Left renal cortex interstitium (tissue), 4 donors: ENCODE measurements around the gene NKX2-3. TPM values are rescaled to one million over a fixed set of nuclear protein-coding genes. Genes with fewer than 3 reads are reported as not detected.

Experiments used
- DNase-seq, 4 donors: peaks; one replicate each; pipeline ENCODE4 v3.0.0-alpha.2; 2013; ENCODE audit warnings: low read depth in 4 of 4, low spot score in 2 of 4, missing footprints in 1 of 4
- polyA plus RNA-seq, 4 donors: library from polyadenylated mRNA; unstranded; fragments of 120-200 nt; gene quantifications; one replicate each; pipeline ENCODE4 v1.2.1, GENCODE V29; 2013; ENCODE audit not compliant: insufficient read length in 4 of 4

The NKX2-3 gene
- polyA plus RNA-seq, 4 donors: not detected

DNA sequence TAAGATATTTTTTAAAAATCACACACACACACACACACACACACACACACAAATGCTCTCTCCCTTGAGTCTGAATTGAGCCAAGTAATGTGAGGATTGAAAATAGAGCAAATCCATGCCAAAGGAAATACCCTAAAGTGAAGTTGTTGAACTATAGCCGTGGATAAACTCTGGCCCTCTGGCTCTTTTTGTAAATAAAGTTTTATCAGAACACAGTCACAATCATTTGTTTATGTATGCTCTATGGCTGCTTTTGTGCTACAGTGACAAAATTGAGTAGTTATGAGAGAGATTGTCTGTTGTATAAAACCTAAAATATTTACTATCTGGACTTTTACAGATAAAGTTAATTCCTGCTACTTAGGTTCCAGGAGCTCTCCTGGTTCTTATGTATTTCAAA, 39.1 kb downstream of the NKX2-3 start:
- DNase-seq: no peak

DNA sequence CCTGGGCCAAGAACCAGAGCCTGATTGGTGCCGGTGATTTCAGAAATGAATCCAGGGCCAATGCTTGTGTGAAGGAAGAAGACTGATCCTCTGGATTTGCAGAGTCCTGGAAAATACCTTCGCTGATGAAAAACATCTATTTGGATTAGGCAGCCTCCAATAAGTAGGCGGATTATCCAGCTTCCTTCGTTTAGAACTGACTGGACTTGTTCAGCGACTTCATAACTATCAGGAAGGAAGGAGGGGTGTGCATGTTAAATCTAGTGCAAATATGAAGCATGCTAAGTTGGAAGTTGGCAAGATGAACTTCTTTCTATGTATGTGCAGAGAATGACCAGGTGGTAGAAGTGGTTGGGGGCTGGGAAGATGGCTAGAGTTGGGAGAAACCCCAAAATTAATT, 41.0 kb downstream of the NKX2-3 start:
- no peak for DNase-seq

DNA sequence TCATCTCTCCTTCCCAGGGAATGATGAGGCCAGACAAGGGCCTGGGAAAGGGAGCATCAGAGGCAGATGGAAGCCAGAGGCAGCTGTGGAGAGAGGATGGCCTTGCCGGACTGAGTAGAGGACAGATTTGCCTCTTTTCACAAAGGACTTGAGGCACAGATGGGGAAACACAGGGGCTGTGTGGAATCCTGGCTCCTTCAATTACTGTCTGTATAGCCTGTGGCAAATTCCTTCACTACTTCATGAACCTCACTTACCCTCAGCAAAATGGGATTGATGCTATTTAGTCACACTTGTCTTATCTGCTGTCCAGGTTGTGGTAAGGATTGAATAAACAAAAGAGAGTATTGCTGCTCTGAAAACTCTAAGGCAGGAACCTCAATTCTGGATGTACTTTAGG, 47.2 kb downstream of the NKX2-3 start:
- DNase-seq: no peak

GRCh38 chr10:99582255-99582770, 49.6 kb downstream of the NKX2-3 start:
- DNase-seq: no peak

DNA sequence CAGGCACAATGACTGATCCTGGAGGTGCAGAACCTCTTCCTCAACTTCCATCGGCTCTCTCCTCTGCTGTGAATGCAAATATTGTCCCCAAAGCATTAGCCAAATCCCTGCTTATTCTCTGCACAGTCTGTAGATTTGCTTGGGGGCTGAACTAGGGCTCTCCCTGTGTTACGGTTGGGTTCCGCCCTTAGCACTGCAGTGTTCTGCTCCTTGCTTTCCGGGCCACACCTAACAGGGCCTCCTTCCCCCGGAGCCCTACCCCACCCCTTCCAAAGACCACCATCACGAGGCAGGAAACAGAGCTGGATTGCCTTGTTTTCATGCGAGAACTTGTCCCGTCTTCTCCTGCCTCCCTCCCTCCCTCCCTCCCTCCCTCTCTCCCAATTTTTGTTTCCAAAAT, 50.9 kb downstream of the NKX2-3 start:
- DNase-seq: no peak

Other genes starting within 250 kb of the NKX2-3 start
- gene CNNM1, start 203.6 kb upstream of the NKX2-3 start, polyA plus RNA-seq: 1 to 10 TPM; 1.3 to 2.1 (median 1.8) TPM
- gene GOT1, start 102.3 kb upstream of the NKX2-3 start, polyA plus RNA-seq: 10 to 100 TPM; 73.5 to 92.3 (median 84.3) TPM
- gene SLC25A28, start 87.5 kb downstream of the NKX2-3 start, polyA plus RNA-seq: 10 to 100 TPM; 31.8 to 49.3 (median 41.0) TPM
- gene ENTPD7, start 126.6 kb downstream of the NKX2-3 start, polyA plus RNA-seq: 10 to 100 TPM; 18.0 to 23.1 (median 19.9) TPM
- gene COX15, start 199.2 kb downstream of the NKX2-3 start, polyA plus RNA-seq: 10 to 100 TPM; 39.7 to 68.6 (median 50.2) TPM
- 10 to 100 TPM; 24.1 to 28.6 (median 25.2) TPM for gene CUTC, start 199.3 kb downstream of the NKX2-3 start, polyA plus RNA-seq
- 10 to 100 TPM in 2 of 4 donors, 1 to 10 TPM in 2; 4.9 to 13.0 (median 10.5) TPM for gene ABCC2, start 249.7 kb downstream of the NKX2-3 start, polyA plus RNA-seq